HTR-8/SVneo (cell line): ENCODE results near the gene CWC25.
"Not testable (repeated sequence)": the region's sequence is repeated elsewhere in the genome, so short reads cannot be mapped to it uniquely, and the experiment has no call there.

Source experiments
- DNase-seq: peaks from one replicate; pipeline ENCODE4 v3.0.0; 2011; ENCODE audit warnings: low spot score, mixed read lengths; ENCODE audit not compliant: insufficient read length
- FAIRE-seq: peaks from 2 replicates; lab custom pipeline; 2011; peaks lifted over from hg19 to GRCh38; lab: Jason Lieb, UNC

CWC25 gene

DNA sequence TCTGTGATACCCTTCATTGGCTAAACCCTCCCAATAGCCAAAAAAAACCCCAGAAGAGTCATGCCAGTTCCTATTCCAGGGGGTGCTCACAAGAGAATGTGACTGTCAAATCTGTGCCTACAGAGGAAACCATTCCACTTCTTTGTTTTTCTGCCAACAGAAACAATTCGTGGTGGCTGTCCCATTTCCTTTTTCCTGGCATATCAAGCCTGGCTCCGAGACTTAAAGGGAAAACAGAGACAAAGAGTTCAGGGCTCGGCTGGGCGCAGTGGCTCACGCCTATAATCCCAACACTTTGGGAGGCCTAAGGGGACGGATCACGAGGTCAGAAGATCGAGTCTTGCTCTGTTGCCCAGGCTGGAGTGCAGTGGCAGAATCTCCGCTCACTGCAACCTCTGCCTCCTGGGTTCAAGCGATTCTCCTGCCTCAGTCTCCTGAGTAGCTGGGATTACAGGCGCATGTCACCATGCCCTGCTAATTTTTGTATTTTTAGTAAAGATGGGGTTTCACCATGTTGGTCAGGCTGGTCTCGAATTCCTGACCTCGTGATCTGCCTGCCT is 34.9 kb downstream of the CWC25 start:
- FAIRE-seq, DNase-seq: not testable (repeated sequence)

DNA sequence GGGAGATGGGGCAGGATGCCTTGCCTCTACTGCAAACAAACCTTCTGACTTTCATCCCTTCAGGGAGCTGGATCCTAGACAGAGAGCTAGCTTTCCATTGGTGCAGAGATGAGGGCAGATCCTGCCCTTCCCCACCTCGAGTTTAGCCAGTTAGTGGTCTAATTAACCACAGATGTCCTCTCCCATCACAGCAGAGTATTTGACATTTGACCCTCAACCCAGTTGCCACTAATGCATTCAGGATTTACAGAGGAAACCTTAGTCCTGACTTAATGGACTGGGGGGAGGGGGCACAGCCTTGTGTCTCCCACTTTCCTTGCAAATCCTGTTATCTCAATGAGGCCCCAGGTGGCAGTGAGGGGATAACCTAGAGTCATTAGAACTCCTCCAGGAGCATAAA is 35.9 kb downstream of the CWC25 start:
- DNase-seq, result no peak
- no peak for FAIRE-seq

GRCh38 chr17:38787999-38788398 is 37.1 kb downstream of the CWC25 start:
- not testable (repeated sequence) for DNase-seq, FAIRE-seq

- DNase-seq, result no peak
- no peak for FAIRE-seq
These were observed 38.7 kb downstream of the CWC25 start for GRCh38 chr17:38786372-38786771.

- FAIRE-seq (no peak), DNase-seq (no peak)
These were observed 41.9 kb downstream of the CWC25 start for GRCh38 chr17:38783227-38783626.

DNA sequence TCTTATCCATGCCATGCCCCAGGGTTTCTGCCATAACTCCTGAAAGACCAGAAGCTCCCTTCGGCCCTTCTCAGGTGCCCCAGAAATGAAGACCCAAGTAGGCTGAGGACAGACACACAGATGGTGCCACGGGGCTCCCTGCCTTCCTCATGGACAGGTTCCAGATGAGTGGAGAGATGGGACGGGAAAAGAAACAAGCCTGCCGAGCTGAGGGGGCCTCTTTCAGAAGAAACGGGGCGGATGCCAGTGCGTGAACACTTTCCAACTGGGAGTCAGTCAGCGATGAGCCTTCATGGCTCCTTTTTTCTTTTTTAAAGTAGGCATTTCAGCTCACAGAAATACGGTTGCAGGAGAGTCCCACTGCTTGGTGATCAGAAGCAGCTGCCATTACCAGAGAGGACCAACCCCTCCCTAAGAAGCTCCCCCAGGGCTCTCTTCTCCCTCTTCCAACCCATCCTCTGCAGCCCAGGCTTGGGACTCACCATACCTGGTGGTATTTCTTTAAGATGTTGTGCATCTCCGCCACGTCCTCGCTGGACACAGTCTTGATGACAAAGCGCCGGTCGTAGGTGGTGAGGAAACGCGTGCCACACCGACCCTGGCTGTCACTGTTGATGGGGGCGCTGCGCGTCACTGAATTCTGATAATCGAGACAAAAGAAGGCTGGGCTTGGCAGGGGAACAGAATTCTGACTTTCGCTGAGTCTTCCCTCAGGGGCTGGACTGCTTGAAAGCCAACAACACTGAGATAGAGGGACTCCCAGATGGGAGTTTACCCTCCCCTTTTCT is 45.0 kb downstream of the CWC25 start:
- FAIRE-seq, result no peak
- no peak for DNase-seq

GRCh38 chr17:38777641-38778250 is 47.4 kb downstream of the CWC25 start:
- FAIRE-seq, result no peak
- no peak for DNase-seq

DNA sequence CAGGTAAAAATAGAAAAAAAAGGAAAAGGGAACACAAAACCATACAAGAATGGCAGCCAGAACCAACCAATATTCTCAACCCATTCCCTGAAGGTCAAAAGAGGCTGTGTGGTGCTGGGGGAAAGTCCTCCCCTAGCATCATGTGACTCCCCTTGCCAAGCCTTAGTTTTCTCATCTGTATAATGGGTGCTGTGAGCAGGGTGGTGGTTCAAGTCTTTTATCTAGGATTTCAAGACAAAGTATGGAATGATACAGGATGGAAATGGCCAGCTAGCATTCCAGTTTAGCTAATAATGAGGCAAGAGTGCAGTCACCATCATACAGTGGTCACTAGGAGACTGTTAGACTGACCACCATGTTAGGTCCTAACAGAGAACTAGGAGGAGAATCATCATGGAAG is 51.9 kb downstream of the CWC25 start:
- FAIRE-seq, result no peak
- no peak for DNase-seq

GRCh38 chr17:38768417-38768816 is 56.7 kb downstream of the CWC25 start:
- DNase-seq (no peak), FAIRE-seq (no peak)

GRCh38 chr17:38766341-38766740 is 58.8 kb downstream of the CWC25 start:
- no peak for FAIRE-seq

GRCh38 chr17:38762231-38762630 is 62.9 kb downstream of the CWC25 start:
- FAIRE-seq, result no peak
- DNase-seq, result no peak

More at GRCh38 chr17:38766341-38766740, 58.8 kb downstream of the CWC25 start:
- DNase-seq, result no peak

DNA sequence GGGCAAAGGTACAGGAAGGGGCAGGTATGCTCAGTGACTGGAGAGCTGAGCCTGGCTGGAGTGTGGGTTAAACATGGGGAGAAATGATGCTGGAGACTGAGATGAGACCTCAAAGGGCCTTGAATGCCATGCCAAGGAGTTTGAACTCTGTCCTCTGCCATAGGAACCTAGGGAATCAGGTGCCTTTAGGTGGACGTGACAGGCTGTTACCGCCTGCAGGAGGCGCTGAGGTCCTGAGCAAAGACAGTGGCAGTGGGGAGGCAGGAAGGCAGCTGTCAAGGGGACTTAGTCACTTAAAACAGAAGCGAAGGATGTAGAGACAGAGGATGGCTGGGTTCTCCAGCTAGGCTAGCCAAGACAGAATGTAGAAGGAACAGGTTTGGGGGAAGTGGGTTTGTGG is 63.5 kb downstream of the CWC25 start:
- DNase-seq, result no peak
- no peak for FAIRE-seq

- DNase-seq, result no peak
- FAIRE-seq, result no peak
These were observed 72.0 kb downstream of the CWC25 start for GRCh38 chr17:38753071-38753506.

GRCh38 chr17:38752308-38753070 is 72.6 kb downstream of the CWC25 start, which contains the start of gene PSMB3:
Gene PSMB3 (plus strand): TSS chr17:38752741. CDS start chr17:38752827, 86 bp downstream.
- FAIRE-seq (no peak), DNase-seq (peak; percentile 100)

GRCh38 chr17:38751808-38752307 is 73.3 kb downstream of the CWC25 start:
- peak; percentile 89 for DNase-seq
- no peak for FAIRE-seq

DNA sequence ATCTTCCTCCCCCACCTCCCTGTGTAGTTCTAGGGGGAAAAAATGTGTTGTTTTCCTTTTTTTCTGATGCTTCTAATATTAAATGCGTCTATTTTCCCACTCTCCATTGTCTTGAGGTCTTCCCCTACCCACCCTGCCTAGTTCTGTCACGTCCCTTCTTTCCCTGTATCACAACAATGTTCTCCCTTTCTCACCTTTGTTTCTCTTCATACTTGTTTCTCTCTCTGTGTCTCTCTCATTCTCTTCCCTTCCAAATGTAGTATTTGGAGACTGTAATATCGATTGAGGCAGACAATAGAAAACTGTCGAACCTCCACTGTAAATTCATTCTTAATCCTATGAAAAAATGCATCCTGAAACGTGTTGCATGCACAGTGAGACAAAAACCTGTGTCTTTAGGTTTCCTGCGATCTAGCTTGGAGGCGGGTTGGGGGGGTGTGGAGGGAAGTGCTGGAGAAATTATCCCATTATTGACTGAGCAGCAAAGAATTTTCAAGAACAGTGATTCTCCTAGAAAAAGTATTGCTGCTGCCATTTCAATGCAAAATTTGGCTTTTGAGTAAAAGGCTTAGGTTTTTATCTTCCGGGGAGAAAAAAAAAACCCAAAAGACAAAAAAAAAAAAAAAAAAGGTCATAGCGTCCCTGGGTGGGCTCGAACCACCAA is 73.8 kb downstream of the CWC25 start:
- no peak for DNase-seq
- FAIRE-seq, result no peak
